Frontal cortex (tissue), 4 donors: ENCODE measurements around the gene EYA2. TPM values are rescaled to one million over a fixed set of nuclear protein-coding genes. Genes with fewer than 3 reads are reported as not detected.
"Not testable (repeated sequence)": the region's sequence is repeated elsewhere in the genome, so short reads cannot be mapped to it uniquely, and the experiment has no call there.

Source experiments
- DNase-seq, 2 donors: peaks; one replicate each; pipeline ENCODE4 v3.0.0; 2012; ENCODE audit warnings: low spot score in 2 of 2
- FAIRE-seq: peaks from 2 replicates; lab custom pipeline; 2012; peaks lifted over from hg19 to GRCh38; lab: Jason Lieb, UNC
- total RNA-seq: library from RNA; depleted of rRNA; stranded (reverse); fragments of >200 nt; gene quantifications from one replicate; pipeline ENCODE4 v1.2.3, GENCODE V29; 2014
- donor health status: control.
- donor health status: control.
- donor health status: control.

Gene EYA2
- total RNA-seq, 1 donor from 2014 or later, result 2.4 TPM

GRCh38 chr20:46946796-46947195 is 52.2 kb downstream of the EYA2 start:
- FAIRE-seq, result no peak
- DNase-seq, result no peak

- DNase-seq, result no peak
- FAIRE-seq, result no peak
These were observed 53.4 kb downstream of the EYA2 start for GRCh38 chr20:46948081-46948480.

- no peak for DNase-seq
- FAIRE-seq, result no peak
These were observed 56.8 kb downstream of the EYA2 start for GRCh38 chr20:46951405-46951804.

GRCh38 chr20:46951840-46952497 is 57.3 kb downstream of the EYA2 start:
- FAIRE-seq (no peak), DNase-seq (no peak)

- no peak for DNase-seq
- no peak for FAIRE-seq
These were observed 59.0 kb downstream of the EYA2 start for GRCh38 chr20:46953596-46953995.

- FAIRE-seq (no peak), DNase-seq (no peak)
These were observed 59.9 kb downstream of the EYA2 start for GRCh38 chr20:46954490-46955038.

- no peak for FAIRE-seq
- no peak for DNase-seq
These were observed 61.2 kb downstream of the EYA2 start for GRCh38 chr20:46955601-46956556.

GRCh38 chr20:46959081-46959692 is 64.5 kb downstream of the EYA2 start:
- no peak for DNase-seq
- FAIRE-seq, result no peak

GRCh38 chr20:46959821-46960220 is 65.2 kb downstream of the EYA2 start:
- DNase-seq, result no peak
- FAIRE-seq, result no peak

GRCh38 chr20:46960536-46960935 is 65.9 kb downstream of the EYA2 start:
- DNase-seq, result no peak
- FAIRE-seq, result no peak

- not testable (repeated sequence) for FAIRE-seq, DNase-seq
These were observed 67.3 kb downstream of the EYA2 start for GRCh38 chr20:46961968-46962367.

- no peak for FAIRE-seq
- no peak for DNase-seq
These were observed 68.0 kb downstream of the EYA2 start for GRCh38 chr20:46962452-46963195.

GRCh38 chr20:46963196-46963529 is 68.5 kb downstream of the EYA2 start:
- no peak for DNase-seq
- no peak for FAIRE-seq

GRCh38 chr20:46963758-46964617 is 69.3 kb downstream of the EYA2 start:
- no peak for FAIRE-seq
- DNase-seq, result no peak

GRCh38 chr20:46964618-46965455 is 70.2 kb downstream of the EYA2 start:
- DNase-seq (no peak), FAIRE-seq (no peak)

- no peak for FAIRE-seq
- DNase-seq, result no peak
These were observed 70.8 kb downstream of the EYA2 start for GRCh38 chr20:46965477-46965876.

GRCh38 chr20:46967646-46968045 is 73.0 kb downstream of the EYA2 start:
- DNase-seq (no peak), FAIRE-seq (no peak)
